GM19372 (cell line): ENCODE results near the gene FABP6.

Experiments
- ATAC-seq: cut with Tn5 transposase; IDR thresholded peaks from one replicate; pipeline ENCODE4 v1.9.1; 2021; ENCODE audit warnings: mild to moderate bottlenecking, low read depth, moderate library complexity; ENCODE audit not compliant: unreplicated experiment

FABP6 gene

DNA sequence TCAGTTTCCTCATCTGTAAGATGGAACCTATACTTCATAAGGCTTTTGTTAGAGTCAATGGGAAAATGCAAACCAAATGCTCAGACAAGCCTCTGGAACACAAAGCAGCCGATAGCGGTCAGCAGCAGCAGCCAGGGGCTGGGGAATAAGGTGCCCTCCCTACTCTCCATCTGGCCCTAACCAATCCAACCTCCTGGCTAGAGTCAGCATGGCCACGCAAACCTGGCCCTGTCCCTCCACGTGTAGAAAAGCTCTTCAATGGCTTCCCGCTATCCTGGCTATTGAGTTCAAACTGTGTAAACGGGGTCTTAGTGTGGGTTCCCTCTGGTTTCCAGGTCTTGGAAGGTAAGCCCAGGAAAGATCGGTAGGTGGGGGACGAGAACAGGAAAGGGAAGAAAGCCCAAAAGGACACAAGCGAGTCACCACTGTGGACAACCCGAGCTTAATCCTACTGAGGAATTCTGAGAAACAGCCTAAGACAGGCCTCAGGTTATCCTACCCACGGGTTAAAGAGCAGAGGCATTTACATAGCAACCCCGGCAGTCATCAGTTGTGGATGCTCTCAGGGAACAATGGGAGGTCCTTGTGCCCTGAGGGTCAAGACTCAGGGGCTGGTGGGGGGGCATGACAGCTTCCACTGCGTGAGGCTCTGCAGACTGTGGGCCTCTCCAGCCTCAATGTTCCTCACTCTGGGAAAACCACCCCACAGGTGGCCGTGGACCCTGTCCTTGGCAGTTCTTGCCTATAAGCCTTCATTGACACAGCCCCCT is 30.9 kb downstream of the FABP6 start:
- no peak for ATAC-seq

DNA sequence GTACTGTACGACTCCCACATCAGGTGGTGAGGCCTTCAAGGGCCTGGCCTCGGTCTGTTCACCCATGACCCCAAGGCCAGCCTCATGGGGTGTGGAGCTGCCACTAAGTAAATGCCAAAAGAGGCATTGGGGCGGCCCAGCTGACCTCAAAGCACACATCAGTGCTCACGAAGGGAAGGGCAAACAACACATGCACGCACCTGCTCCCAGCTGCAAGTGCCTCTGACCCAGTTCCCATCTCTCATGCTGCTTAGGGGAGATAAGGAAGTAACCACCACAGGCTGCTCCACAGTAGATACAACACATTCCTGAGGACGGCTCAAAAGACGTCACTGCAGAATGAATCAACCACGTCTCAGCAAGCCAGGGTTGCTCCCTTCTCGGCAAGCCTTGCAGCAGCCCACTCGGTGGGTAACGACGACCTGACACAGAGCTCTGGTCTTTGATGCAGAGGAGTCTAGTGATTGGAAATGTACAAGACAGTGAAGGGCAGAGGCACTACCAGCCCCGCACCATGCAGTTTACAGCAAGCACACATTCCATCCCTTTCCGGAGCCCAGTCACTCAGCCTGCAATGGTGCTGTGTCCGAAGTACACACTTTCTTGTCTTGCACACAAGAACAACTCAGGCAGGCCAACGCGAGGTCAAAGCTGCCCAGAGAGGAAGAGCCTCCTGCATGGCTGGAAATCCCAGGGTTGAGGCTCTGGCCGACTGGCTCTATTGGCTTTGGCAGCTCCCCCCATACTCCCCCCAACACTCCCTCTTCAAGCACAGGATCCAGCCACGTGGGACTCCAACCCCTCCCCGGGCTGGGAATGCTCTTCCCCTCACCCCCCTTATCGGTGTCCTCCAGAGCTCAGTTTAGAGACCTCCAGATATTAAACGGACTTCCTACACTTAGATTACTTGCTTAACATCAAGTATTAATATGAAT is 31.8 kb downstream of the FABP6 start:
- ATAC-seq: no peak

DNA sequence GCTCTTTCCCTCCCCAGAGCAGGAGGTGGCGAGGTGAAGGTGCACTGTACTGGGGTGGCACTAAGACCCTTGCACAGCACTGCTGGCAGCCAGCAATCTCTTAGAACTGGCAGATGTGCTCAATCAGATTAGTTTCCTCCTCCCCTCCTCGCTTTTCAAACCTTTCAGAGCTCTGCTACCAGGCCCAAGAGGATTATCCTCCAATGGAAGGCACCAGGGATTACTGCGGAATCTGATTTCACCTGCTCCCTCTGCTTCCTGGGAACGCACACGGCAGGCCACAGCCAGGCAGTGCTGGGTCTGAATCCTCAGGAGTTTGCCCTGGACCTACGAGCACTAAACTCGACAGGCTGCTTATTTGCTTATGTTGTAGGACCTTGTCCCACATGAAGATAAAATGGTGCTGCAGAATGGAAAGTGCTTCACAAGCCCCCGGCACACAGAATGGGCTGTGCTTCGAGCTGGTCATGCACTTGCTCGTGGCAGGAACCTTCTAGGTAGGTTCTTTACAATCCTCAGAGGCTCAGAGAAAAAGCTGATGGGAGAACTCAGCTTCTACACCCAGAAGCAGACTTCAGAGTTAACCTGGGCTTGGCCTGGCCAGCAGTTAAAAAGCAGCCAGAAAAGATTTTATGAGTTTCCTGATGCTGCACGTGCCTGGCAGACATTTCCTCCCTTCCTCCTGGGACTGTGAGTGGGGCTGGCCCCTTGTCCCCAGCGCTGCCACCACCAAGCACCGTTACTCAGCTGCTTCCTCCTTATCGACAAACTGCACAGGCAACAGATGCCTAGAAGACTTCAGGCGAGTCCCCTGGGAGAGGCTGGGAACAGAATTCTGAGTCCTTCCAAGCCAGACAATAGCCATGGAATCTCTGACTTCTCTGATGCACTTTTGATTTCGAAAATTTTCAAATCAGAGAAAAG is 33.1 kb downstream of the FABP6 start:
- ATAC-seq: no peak

DNA sequence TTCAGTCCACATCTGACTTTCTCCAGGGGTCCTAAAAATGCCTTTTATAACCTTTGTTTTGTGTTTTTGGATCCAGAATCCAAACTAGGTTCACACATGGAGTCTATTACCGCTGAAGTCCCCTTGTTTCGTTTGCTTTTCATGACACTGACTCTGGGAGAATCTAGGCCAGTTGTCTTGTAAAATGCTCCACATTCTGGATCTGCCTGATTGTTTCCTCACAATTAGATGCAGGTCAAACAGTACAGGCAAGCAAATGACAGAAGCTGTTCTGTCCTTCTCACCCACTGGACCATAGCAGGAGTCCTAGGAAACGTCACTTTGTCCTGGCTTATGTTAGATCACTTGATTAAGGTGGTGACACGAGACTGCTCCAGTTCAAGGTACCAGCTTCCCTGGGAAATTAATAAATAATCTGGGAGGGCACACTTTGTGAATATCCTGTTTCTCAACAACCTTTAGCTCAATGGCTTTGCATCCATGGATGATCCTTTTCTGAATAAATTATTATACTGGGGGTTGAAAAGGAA is 34.1 kb downstream of the FABP6 start:
- ATAC-seq: no peak

DNA sequence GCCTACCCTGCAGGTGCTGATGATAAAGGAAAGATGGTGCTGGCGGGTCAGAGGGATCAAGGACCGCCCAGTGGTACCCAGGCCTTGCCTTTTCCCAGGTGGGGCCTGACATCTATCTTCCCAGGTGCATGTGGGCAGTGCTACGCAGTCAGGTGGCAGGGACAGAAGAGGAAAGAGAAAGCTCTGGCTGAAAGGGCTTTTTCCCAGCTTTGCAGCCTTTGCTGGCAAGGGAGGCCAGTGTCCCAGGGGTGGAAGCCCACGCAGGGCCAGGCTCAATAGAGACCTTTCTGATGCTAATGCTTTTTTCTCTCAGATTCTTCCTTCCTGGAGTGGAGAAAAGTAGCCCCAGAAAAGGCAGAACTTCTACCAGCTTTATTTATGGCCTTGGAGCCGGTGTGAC is 36.7 kb downstream of the FABP6 start:
- no peak for ATAC-seq

DNA sequence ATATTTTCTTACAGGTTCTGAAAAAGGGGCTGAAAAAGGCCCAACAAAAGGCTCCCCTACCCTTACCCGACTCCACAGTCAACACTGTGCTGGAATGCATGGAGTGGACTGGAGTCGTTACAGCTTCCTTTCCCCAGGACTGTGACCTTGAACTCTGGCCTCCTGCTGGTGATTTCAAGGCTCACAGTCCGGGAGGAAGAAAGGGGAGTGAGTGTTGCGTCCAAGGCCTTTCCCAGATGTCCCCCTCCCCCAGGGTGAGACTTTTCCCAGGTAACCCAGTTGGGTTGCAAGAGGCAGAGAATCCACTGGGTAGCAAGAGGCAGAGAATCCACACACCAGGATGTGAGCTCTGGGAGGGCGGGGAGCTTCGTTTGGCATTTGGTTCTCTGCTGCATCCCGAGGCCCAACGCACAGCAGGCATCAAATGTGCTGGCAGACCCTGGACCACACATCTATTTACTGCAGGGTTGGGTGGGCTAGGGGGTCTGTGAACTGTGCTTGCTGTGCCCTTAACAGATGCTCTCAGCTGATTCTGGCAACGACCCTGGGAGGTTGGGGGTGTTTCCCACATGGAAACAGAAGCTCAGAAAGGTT is 37.5 kb downstream of the FABP6 start:
- ATAC-seq: no peak

DNA sequence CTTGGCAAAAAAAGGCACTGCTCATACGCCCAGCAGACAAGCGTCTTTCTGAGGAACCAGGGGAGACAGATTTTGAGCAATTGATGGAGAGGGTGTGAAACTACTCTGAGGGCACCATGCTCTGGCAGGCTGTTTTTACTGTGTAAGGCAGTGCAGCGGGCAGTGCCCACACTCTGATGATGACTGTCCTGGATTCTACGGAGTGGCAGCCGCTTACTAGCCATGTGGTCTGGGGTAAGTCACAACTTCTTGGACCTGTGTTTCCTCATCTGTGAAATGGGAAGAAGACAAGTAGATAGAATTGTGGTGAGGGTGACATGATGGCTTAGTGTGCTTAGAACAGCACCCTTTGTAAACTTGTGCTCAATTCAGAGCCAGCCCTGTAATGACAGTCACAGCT is 38.8 kb downstream of the FABP6 start:
- no peak for ATAC-seq

DNA sequence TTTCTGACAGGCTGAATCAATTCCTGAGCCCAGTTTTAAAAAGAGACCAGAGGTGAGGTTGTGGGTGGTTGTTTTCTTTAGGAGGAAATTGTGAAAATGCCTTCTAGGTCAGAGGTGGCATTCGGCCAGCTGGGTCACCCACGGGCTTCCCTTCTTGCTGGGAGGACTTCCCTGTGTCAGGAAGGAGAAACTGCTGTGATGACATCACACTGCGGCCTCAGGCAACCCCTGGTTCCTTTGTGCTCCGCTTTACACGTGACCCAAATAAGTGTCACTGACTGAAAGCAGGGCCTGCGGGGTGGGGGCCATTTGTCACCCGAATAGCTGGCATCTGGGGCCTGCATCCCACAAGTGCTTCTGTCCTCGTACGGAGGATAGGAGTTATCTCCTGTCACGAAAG is 39.7 kb downstream of the FABP6 start:
- ATAC-seq: no peak

DNA sequence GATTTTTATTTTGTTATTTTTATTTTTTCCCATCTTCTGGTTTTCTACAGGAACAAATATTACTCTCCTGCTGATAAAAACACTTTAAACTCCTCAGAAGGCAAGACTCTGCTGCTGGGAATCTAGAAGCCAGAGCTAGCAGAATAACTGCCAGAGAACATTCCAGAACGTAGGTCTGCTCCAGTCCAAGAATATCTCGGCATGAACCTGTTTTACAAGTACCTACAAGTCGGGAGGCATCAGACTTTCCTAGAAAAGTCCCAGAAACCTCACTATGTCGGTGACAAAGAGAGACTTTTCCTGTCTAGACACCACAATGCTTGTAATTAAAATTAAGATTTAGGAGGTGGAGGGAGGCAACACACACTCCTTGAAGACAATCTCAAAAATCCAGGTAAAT is 41.4 kb downstream of the FABP6 start:
- ATAC-seq: no peak

DNA sequence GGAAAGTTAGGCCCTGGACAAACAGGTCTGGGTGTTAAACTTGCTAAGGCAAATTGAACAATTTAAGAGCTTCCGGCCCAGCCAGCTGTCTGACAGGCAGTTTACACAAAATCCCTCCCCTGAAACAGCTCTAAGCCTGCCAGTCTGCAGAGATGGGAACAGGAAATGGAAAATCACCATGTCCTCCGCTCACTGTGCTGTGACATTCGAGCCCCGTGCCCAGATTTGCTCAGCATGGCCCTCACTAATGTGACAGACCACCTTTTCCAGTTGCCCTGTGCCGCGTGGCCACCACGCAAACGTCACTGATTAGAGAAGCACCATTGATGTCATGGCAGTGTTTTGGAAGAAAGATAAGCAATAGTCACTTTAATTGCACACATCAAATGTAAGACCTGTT is 42.1 kb downstream of the FABP6 start:
- no peak for ATAC-seq

DNA sequence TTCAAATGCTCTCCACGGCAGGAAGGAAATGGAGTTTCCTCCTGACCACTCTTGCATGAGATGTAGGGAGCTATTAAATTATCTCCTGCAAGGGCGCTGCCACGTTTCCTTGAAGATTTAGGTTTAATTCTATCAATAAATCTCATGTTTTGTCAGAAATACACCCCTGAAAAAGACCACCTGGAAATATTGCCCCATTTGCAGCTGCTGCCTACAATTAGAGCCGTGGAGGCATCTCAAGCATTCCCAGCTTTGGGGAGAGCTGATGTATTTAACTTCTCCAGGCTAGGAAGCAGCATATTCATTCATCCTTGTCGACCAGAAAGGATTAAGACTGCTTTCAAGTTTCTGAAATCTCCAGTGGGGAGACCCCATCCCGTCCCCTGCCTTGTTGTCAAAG is 42.5 kb downstream of the FABP6 start:
- no peak for ATAC-seq

DNA sequence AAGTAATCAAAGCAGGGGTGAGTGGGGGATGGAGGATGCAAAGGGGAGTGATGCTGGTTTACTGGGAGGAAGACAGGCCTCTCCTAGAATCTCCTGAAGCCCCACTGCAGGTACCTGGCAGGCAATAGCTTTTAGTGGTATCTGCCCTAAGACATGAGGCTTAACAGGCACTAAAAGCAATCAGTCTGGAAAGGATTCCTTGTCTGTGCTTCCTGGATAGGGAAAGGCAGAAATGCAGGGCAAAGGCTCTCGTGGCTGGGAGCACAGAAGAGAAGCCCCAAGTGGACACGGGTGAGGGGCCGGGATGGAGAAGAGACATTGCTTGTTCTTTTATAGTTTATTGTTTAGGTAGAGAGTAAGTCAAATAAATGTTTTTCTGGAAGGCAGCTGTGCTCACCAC is 43.0 kb downstream of the FABP6 start:
- no peak for ATAC-seq

DNA sequence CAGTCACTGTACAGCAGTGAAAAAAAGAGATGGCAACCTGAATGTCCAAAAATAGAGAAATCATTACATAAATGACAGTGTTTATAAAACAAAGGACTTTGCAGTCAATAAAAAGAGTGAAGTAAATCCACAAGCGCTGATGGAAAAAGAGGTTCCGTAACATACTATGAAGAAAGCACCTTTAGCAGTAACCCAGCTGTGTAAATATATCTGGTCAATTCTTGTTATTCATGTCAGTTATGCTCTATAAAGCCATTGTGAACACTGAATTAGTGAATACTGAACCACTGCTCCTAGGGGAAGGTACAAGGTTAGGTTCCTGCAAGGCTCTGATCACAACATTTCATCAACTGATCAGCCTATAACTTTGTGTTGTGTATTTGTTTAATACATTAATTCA is 43.6 kb downstream of the FABP6 start:
- ATAC-seq: no peak

DNA sequence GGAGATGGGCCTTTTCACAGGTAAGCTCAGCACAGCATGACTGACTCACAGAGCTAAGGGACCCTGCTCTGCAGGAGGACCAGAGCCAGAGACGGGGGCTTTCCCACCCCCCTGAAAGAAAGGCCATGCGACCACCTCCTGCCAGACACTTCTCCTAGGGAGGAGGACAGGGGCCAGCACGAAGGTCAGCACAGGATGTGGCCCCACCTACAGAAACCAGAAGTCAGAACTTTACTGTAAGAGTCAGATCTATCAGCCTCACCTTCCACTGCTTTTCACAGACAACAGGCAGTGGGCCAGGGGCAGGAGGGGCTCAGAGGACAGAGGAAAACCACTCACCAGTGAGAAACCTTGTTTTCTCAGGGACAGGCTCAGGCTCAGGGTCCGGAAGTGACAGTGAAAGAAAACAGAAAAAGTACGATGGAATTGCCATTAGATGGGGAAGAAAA is 45.2 kb downstream of the FABP6 start:
- no peak for ATAC-seq

DNA sequence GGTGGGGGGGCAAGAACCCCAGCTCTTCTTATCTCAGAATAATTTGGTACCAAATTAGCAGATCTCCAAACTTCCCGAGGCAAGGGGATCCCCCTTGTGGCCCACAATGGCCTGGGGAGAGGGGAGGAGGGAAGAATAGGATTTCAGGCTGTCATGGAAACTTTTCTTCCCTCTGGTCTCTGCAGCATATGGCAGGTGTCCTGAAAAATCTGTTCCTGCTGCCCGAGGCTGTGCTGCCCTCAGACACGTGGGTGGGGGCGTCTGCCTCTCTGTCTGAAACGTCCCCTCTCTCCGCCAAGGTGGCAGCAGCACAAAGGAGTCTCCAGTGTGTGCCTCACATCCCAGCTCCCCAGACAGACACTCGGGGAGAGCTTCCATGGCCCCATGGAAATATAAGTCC is 49.0 kb downstream of the FABP6 start:
- no peak for ATAC-seq

DNA sequence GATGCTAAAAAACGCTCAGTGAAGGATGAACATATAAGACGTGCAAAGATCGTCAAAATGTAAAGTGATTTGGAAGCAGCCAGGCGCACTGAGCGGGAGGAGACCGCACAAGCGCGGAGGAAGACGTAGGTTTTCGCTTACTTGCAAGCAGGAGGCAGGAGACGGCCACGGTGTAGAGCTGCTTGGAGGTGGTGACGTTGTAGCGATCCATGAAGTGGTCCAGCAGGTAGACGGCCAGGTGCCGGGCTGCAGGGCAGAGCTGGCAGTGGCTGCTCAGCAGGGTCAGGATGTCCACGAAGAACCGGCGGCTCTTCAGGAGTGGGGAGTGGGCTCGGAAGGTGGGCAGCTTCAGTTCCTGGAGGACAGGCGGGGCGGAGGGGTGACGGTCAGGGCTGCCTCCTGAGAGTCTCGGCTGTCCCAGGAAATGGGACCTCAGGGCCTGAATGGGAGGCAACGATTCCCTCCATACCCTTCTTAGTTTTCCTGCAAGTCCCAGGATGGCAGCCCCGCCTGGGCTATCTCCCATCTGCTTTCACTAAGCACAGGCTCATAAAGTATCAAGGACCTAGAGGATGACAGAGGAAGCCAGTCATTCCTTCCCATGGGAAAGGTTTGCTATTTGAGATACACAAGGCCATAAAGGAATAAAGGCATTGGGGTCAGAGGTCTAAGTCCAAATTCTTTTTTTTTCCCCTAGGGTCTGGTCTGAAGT is 51.2 kb downstream of the FABP6 start:
- ATAC-seq: no peak

DNA sequence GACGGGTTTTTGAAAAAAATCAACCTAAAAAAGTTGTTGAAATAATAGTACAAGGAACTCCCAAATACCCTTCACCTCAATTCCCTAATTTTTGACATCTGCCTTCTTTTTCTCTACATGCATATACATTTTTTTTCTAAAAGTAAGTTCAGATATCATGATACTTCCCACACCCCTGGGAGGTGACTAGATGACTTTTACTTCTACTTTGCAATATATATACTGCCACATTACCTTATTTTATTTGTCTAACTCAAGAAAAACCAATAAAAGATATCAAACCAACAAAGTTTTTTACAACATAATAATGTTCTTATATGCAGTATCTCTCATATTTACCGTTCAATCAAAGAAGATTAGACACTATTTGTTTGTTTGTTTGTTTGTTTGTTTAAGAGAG is 52.0 kb downstream of the FABP6 start:
- ATAC-seq: no peak

DNA sequence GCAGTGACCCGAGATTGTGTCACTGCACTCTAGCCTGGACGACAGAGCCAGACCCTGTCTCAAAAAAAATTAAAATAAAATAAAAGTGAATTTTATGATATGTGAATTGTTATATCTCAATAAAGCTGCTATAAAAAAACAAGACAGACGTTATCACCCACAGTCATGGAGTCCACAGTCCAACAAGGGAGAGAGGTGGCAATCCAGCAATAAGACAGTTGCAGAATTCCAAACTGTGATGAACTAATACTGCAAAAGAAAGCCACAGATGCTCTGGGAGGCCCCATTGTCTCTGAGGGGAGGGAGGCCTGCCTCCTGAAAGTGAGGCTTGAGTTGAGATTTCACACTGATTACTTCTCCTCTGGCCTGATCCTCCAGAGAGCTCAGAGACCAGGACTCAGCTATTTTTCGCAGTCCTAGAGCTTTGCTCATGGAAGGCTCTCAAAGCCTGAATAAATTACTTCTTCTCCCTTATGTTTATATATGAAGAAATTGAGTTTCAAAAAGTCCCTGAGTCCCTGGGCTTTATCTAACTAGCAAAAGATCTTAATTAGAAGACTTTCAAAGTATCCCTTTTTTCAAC is 55.1 kb downstream of the FABP6 start:
- no peak for ATAC-seq

DNA sequence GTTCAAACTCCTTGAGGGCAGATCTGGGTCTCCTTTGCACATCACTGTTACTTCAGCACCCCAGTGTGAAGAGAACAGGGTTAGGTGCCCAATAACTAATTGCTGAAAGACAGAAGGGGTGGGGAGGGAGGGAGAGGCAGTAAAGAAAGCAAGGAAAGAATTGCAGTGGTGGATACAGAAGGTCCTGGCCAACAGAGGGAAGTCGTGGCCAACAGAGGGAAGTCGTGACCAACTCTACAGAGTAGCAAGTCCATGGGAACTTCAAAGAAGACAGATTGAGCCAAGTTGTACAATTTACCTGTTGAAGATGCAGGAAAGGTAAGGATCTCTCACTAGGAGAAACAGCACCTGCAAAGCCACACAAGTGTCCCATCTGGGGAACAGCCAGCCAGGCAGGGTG is 56.0 kb downstream of the FABP6 start:
- no peak for ATAC-seq
